Prostate gland (tissue), 2 donors: ENCODE results near the gene ACYP2. TPM values are rescaled to one million over a fixed set of nuclear protein-coding genes. Genes with fewer than 3 reads are reported as not detected.

ENCODE experiments used
- DNase-seq: peaks from one replicate; pipeline ENCODE4 v3.0.0-alpha.2; 2019; ENCODE audit warnings: low spot score
- H3K27ac ChIP-seq, 2 donors: fragments of 200-600 bp; sonication (generic); 2 replicates each; pipeline ENCODE4 v1.5.1; 2017 to 2019
- H3K27me3 ChIP-seq: fragments of 200-600 bp; sonication (generic); replicated peaks from 2 replicates; pipeline ENCODE4 v1.5.1; 2019; ENCODE audit not compliant: insufficient read depth
- H3K36me3 ChIP-seq, 2 donors: fragments of 200-600 bp; sonication (generic); 1 replicate in 1 of 2; 2 replicates in 1 of 2; pipeline versions ENCODE4 v1.5.1 to v1.8.1; 2017 to 2019
- H3K4me1 ChIP-seq: fragments of 200-600 bp; sonication (generic); replicated peaks from 2 replicates; pipeline ENCODE4 v1.5.1; 2019
- H3K4me3 ChIP-seq, 2 donors: fragments of 200-600 bp; sonication (generic); 2 replicates each; pipeline ENCODE4 v1.5.1; 2017 to 2019
- H3K9me3 ChIP-seq: fragments of 200-600 bp; sonication (generic); 2 replicates; pipeline ENCODE4 v1.5.1; 2017
- CTCF ChIP-seq, 4 experiments: fragments of 200-600 bp in 2 of 4; fragments of 450-650 bp in 2 of 4; sonication (generic) in 2 of 4; IDR thresholded peaks; 1 replicate in 3 of 4; 2 replicates in 1 of 4; pipeline ENCODE4 v1.5.1; 2016 to 2019; ENCODE audit warnings: antibody characterized with exemption in 4 of 4, mild to moderate bottlenecking in 2 of 4, moderate library complexity in 2 of 4
- POLR2A ChIP-seq: fragments of 450-650 bp; IDR thresholded peaks from one replicate; pipeline ENCODE4 v1.6.1; 2016; ENCODE audit warnings: antibody characterized with exemption, mild to moderate bottlenecking
- POLR2AphosphoS5 ChIP-seq: sonication (generic); formaldehyde crosslinking; IDR thresholded peaks from one replicate; pipeline ENCODE4 v1.6.1; 2017; ENCODE audit warnings: antibody characterized with exemption
- WGBS: methylation state at CpG from one replicate; pipeline ENCODE4 v1.1.5; 2018; 5-methylcytosine and 5-hydroxymethylcytosine counted together
- intact Hi-C: fragments of 100-400 bp; cut with DNase I; formaldehyde crosslinking; loops from one replicate; pipeline ENCODE4 v1.14.2; 2022
- total RNA-seq, 2 donors: library from RNA; depleted of rRNA; stranded (reverse); fragments of >200 nt; gene quantifications; one replicate each; pipeline ENCODE4 v1.1.0, GENCODE V29; 2016

ACYP2 gene
- total RNA-seq, 2 donors from 2014 or later, result 30.6 to 39.7 TPM

GRCh38 chr2:54103454-54104314, 11.7 kb upstream of the ACYP2 start:
- no peak for DNase-seq
- H3K36me3 ChIP-seq, result no peaks in the 10 kb centered on the region
- H3K4me1 ChIP-seq, result no peaks in the 10 kb centered on the region
- no peak overlapping the region for H3K4me3 ChIP-seq
- WGBS, result 28% methylated on average over 3 of the region's 3 CpGs
- intact Hi-C loops, result loop anchor here (10.0 kb wide), 1 partner anchor 731 kb away; no protein-coding TSS in a partner anchor
- TF ChIP-seq POLR2A, result no peak
- TF ChIP-seq CTCF (IDR thresholded peaks at IDR 0.05), result peak in 1 of 4 experiments; percentile 14
- no peaks in the 10 kb centered on the region for H3K27me3 ChIP-seq
- H3K9me3 ChIP-seq, result no peaks in the 10 kb centered on the region
- H3K27ac ChIP-seq, result no peak overlapping the region

- no peak overlapping the region for H3K4me3 ChIP-seq
- 69% methylated on average over 12 of the region's 12 CpGs for WGBS
- no peaks in the 10 kb centered on the region for H3K4me1 ChIP-seq
- TF ChIP-seq POLR2AphosphoS5, result no peak
- peak in 3 of 4 experiments; percentile 32 to 66 (median 57) for TF ChIP-seq CTCF (IDR thresholded peaks at IDR 0.05)
- no peak for DNase-seq
- intact Hi-C loops, result loop anchor here (5.0 to 10.0 kb wide), 2 partner anchors 605 to 728 kb away; no protein-coding TSS in a partner anchor
- no peaks in the 10 kb centered on the region for H3K27me3 ChIP-seq
- H3K9me3 ChIP-seq, result no peaks in the 10 kb centered on the region
- H3K36me3 ChIP-seq, result no peaks in the 10 kb centered on the region
- H3K27ac ChIP-seq, result no peak overlapping the region
Observed at GRCh38 chr2:54106631-54107454, 8.6 kb upstream of the ACYP2 start.

GRCh38 chr2:54107455-54107764, 8.0 kb upstream of the ACYP2 start:
- Histone ChIP-seq H3K36me3 (no peaks in the 10 kb centered on the region), H3K4me3 (no peak overlapping the region), H3K4me1 (no peaks in the 10 kb centered on the region), H3K9me3 (no peaks in the 10 kb centered on the region), H3K27ac (no peak overlapping the region), H3K27me3 (no peaks in the 10 kb centered on the region)
- 82% methylated on average over 2 of the region's 2 CpGs for WGBS
- intact Hi-C loops, result loop anchor here (5.0 to 10.0 kb wide), 2 partner anchors 605 to 727 kb away; no protein-coding TSS in a partner anchor
- DNase-seq, result no peak
- TF ChIP-seq POLR2A (no peak), CTCF (IDR thresholded peaks at IDR 0.05) (no peak)

- H3K27ac ChIP-seq, result no peak overlapping the region
- TF ChIP-seq POLR2A, result no peak
- TF ChIP-seq CTCF (IDR thresholded peaks at IDR 0.05), result no peak
- no peak for TF ChIP-seq POLR2AphosphoS5
- no peaks in the 10 kb centered on the region for H3K4me1 ChIP-seq
- H3K27me3 ChIP-seq, result no peaks in the 10 kb centered on the region
- no peaks in the 10 kb centered on the region for H3K36me3 ChIP-seq
- intact Hi-C loops, result loop anchor here (5.0 to 10.0 kb wide), 2 partner anchors 604 to 727 kb away; no protein-coding TSS in a partner anchor
- no peaks in the 10 kb centered on the region for H3K9me3 ChIP-seq
- no peak overlapping the region for H3K4me3 ChIP-seq
- WGBS, result 77% methylated on average over 10 of the region's 10 CpGs
- DNase-seq, result no peak
Observed at GRCh38 chr2:54107903-54108615, 7.4 kb upstream of the ACYP2 start.
